ENCODE data around the gene SLC13A1.

Gene SLC13A1

DNA sequence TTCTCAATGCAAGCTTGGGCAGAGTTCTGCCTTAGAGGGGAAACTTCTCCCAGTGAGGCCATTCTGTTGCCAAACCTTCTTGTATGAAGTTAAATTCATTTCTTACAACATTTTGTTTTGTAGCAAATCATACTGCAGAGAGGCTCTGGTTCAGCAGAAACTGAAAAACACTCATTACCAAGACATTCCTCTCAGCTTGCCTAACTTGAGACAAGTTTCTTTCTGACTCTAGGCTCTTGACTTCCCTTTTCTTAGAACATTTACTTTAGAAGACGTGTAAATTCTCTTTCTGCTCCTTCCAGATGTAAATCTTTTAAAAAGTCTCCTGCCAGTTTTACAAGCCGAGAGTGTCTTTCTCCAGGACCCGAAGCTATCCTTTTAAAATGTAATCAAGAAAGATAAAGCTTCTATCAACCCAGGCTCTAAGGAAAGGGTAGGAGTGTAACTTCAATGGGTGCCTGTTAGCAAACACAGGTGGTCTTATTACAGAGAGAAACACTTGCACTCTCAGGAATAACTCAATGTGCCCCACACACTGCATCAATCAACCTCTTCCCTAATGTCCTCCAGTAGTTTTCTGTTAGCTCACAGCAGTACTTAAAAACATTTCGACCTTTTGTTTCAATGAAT, 123.8 kb downstream of the SLC13A1 start:
- TF ChIP-seq, protein P1, sequence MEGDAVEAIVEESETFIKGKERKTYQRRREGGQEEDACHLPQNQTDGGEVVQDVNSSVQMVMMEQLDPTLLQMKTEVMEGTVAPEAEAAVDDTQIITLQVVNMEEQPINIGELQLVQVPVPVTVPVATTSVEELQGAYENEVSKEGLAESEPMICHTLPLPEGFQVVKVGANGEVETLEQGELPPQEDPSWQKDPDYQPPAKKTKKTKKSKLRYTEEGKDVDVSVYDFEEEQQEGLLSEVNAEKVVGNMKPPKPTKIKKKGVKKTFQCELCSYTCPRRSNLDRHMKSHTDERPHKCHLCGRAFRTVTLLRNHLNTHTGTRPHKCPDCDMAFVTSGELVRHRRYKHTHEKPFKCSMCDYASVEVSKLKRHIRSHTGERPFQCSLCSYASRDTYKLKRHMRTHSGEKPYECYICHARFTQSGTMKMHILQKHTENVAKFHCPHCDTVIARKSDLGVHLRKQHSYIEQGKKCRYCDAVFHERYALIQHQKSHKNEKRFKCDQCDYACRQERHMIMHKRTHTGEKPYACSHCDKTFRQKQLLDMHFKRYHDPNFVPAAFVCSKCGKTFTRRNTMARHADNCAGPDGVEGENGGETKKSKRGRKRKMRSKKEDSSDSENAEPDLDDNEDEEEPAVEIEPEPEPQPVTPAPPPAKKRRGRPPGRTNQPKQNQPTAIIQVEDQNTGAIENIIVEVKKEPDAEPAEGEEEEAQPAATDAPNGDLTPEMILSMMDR (IDR thresholded peaks at IDR 0.05; ENCODE audit: low read depth, low read length): no peak
- no peak overlapping the region for H3K4me3 ChIP-seq (ENCODE audit: low read depth, low read length)

DNA sequence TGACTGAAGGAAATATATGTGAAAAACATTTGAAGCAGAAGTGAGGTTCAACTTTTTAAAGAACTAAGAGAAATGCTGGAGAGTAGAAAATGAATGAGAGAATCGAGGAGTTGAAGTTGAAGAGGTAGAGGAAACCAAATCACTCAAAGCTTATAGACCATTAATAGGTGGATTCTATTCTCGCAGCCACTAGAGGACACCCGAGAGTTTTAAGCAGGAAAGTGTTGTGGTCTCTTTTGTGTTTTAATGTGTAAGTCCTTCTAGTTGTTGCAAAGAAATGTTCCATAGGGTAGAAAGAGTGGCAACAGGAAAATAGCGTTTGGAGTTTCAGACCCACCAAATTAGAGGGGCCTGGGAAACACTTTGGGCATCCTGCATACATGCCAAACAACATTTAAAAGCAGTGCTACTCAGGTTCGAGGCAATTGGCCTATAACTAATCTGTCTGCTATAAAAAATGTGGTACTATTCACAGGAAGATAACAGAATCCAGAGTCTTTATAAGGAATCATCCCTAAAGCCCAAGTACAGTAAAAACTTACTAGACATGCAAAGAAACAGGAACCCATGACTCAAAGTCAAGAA, 129.0 kb downstream of the SLC13A1 start:
- TF ChIP-seq, protein P1 (IDR thresholded peaks at IDR 0.05; ENCODE audit: low read depth, low read length): no peak
- no peak overlapping the region for H3K4me3 ChIP-seq (ENCODE audit: low read depth, low read length)

- no peak overlapping the region for H3K4me3 ChIP-seq (ENCODE audit: low read depth, low read length)
- TF ChIP-seq, protein P1 (IDR thresholded peaks at IDR 0.05; ENCODE audit: low read depth, low read length): no peak
These were observed 132.0 kb downstream of the SLC13A1 start for GRCh38 chr7:123067814-123068213.
